Sigmoid colon (tissue), 4 donors: Measurements from ENCODE around the gene SLC25A53.

ENCODE experiments used
- CTCF ChIP-seq, 4 experiments: fragments of 450-650 bp in 3 of 4; fragments of 200-600 bp in 1 of 4; IDR thresholded peaks; one replicate each; pipeline ENCODE4 v1.5.1; 2016 to 2019; ENCODE audit warnings: antibody characterized with exemption in 4 of 4, mild to moderate bottlenecking in 3 of 4, moderate library complexity in 2 of 4
- POLR2A ChIP-seq, 2 donors: fragments of 450-650 bp; IDR thresholded peaks; one replicate each; pipeline ENCODE4 v1.6.1; 2016; ENCODE audit warnings: antibody characterized with exemption in 2 of 2, mild to moderate bottlenecking in 2 of 2, moderate library complexity in 2 of 2
- POLR2AphosphoS5 ChIP-seq, 4 donors: sonication (generic); formaldehyde crosslinking; IDR thresholded peaks; one replicate each; pipeline ENCODE4 v1.6.1; 2017; ENCODE audit warnings: antibody characterized with exemption in 4 of 4

- TF ChIP-seq CTCF (IDR thresholded peaks at IDR 0.05) (no peak), POLR2A (IDR thresholded peaks at IDR 0.05) (no peak), POLR2AphosphoS5 (IDR thresholded peaks at IDR 0.05) (no peak)
Observed at GRCh38 chrX:104141087-104141760, 15.6 kb downstream of the SLC25A53 start.
